Neural progenitor cell (in vitro differentiated cells): Measurements from ENCODE around the gene GPR75. TPM values are rescaled to one million over a fixed set of nuclear protein-coding genes. Genes with fewer than 3 reads are reported as not detected.
A peak's percentile ranks its signal among the peaks of the same experiment; 100 is the strongest.

Experiments used
- DNase-seq: peaks from one replicate; pipeline ENCODE4 v3.0.0-alpha.2; 2016; ENCODE audit warnings: low spot score
- H2AFZ ChIP-seq: fragments of 200-600 bp; sonication (generic); replicated peaks from 2 replicates; pipeline ENCODE4 v1.6.1; 2016; ENCODE audit warnings: antibody characterized with exemption
- H3F3A ChIP-seq: fragments of 200-600 bp; sonication (generic); 2 replicates; pipeline ENCODE4 v1.6.1; 2016; ENCODE audit warnings: antibody characterized with exemption, low read depth
- H3K27ac ChIP-seq: fragments of 200-600 bp; sonication (generic); 2 replicates; pipeline ENCODE4 v1.5.1; 2016; ENCODE audit warnings: mild to moderate bottlenecking
- H3K27me3 ChIP-seq: fragments of 200-600 bp; sonication (generic); 2 replicates; pipeline ENCODE4 v1.6.1; 2016; ENCODE audit warnings: mild to moderate bottlenecking, moderate library complexity
- H3K36me3 ChIP-seq: fragments of 200-600 bp; sonication (generic); 2 replicates; pipeline ENCODE4 v1.5.1; 2016
- H3K4me1 ChIP-seq: fragments of 200-600 bp; sonication (generic); 2 replicates; pipeline ENCODE4 v1.6.1; 2016; ENCODE audit warnings: mixed run types
- H3K4me2 ChIP-seq: fragments of 200-600 bp; sonication (generic); 2 replicates; pipeline ENCODE4 v1.6.1; 2016
- H3K4me3 ChIP-seq: fragments of 200-600 bp; sonication (generic); 2 replicates; pipeline ENCODE4 v1.5.1; 2016
- H3K79me2 ChIP-seq: fragments of 200-600 bp; sonication (generic); 2 replicates; pipeline ENCODE4 v1.6.1; 2016; ENCODE audit warnings: low read depth
- H3K9ac ChIP-seq: fragments of 200-600 bp; sonication (generic); 2 replicates; pipeline ENCODE4 v1.6.1; 2016
- H3K9me3 ChIP-seq: fragments of 200-600 bp; sonication (generic); 2 replicates; pipeline ENCODE4 v1.5.1; 2016; ENCODE audit warnings: low read depth
- H4K20me1 ChIP-seq: fragments of 200-600 bp; sonication (generic); 2 replicates; pipeline ENCODE4 v1.6.1; 2016; ENCODE audit warnings: low read depth
- H3K27ac Mint-ChIP-seq: 3 replicates; pipeline ENCODE4 v1.8.0; 2021; ENCODE audit warnings: mixed read lengths
- H3K27me3 Mint-ChIP-seq: 2 replicates; pipeline ENCODE4 v1.8.0; 2022; ENCODE audit warnings: low read depth, mild to moderate bottlenecking, inconsistent platforms, moderate library complexity, mixed read lengths; ENCODE audit not compliant: insufficient read depth
- H3K36me3 Mint-ChIP-seq: 3 replicates; pipeline ENCODE4 v1.8.0; 2021; ENCODE audit warnings: mixed read lengths
- H3K4me1 Mint-ChIP-seq: 3 replicates; pipeline ENCODE4 v1.8.0; 2021; ENCODE audit warnings: mixed read lengths
- H3K4me3 Mint-ChIP-seq: 3 replicates; pipeline ENCODE4 v1.8.0; 2021; ENCODE audit warnings: mild to moderate bottlenecking, moderate library complexity, mixed read lengths
- H3K9me3 Mint-ChIP-seq: 3 replicates; pipeline ENCODE4 v1.8.0; 2020; ENCODE audit warnings: mixed read lengths
- CTCF ChIP-seq: fragments of 200-600 bp; sonication (generic); IDR thresholded peaks from 2 replicates; pipeline ENCODE4 v1.5.1; 2017; ENCODE audit warnings: antibody characterized with exemption, mild to moderate bottlenecking
- EZH2 ChIP-seq: fragments of 200-600 bp; sonication (generic); IDR thresholded peaks from 2 replicates; pipeline ENCODE4 v1.6.1; 2017; ENCODE audit warnings: antibody characterized with exemption, mild to moderate bottlenecking, moderate library complexity
- EZH2phosphoT487 ChIP-seq: fragments of 200-600 bp; sonication (generic); IDR thresholded peaks from 2 replicates; pipeline ENCODE4 v1.6.1; 2017; ENCODE audit warnings: antibody characterized with exemption
- total RNA-seq: library from RNA; depleted of rRNA; stranded (reverse); fragments of >200 nt; gene quantifications from 2 replicates; pipeline ENCODE4 v1.2.3, GENCODE V29; 2015; ENCODE audit warnings: low replicate concordance

GPR75 gene
- total RNA-seq, 1 donor from 2014 or later: 0.94 TPM

- Histone ChIP-seq H3K27ac (no peak overlapping the region), H3K27me3 (no peaks in the 10 kb centered on the region), H3K9me3 (no peaks in the 10 kb centered on the region), H3K4me1 (peaks cover 19% of the 10 kb centered on the region), H4K20me1 (no peaks in the 10 kb centered on the region), H3K4me3 (no peak overlapping the region), H3K4me2 (no peak overlapping the region), H3K79me2 (no peaks in the 10 kb centered on the region), H3F3A (peaks cover 13% of the 10 kb centered on the region), H3K36me3 (no peaks in the 10 kb centered on the region), H3K9ac (no peak overlapping the region), H2AFZ (no peak overlapping the region)
- Mint-ChIP-seq H3K27me3 (no peaks in the 10 kb centered on the region), H3K9me3 (no peaks in the 10 kb centered on the region), H3K4me1 (peaks cover 12% of the 10 kb centered on the region), H3K4me3 (no peak overlapping the region), H3K27ac (no peak overlapping the region), H3K36me3 (no peaks in the 10 kb centered on the region)
- no peak for TF ChIP-seq EZH2
- TF ChIP-seq CTCF: no peak
- no peak for TF ChIP-seq EZH2phosphoT487
- no peak for DNase-seq
These were observed 30.3 kb downstream of the GPR75 start for GRCh38 chr2:53829273-53829979.

DNA sequence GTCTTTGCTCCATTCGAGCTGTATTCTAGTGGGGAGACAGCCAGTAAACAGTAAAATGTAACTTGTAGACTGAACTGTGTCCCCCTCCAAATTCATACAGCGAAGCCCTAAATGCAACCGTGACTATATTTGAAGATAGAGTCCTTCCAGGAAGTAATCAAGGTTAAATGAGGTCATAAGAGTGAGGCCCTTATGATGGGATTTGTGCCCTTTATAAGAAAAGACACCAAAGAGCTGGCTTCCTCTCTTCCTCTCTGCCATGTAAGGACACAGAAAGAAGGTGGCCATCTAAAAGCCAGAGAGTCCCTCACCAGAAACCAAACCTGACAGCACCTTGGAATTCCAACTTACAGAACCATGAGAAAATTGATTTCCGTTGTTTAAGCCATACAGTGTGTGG is 31.4 kb downstream of the GPR75 start:
- no peak overlapping the region for H3K27ac Mint-ChIP-seq
- no peaks in the 10 kb centered on the region for H3K36me3 ChIP-seq

DNA sequence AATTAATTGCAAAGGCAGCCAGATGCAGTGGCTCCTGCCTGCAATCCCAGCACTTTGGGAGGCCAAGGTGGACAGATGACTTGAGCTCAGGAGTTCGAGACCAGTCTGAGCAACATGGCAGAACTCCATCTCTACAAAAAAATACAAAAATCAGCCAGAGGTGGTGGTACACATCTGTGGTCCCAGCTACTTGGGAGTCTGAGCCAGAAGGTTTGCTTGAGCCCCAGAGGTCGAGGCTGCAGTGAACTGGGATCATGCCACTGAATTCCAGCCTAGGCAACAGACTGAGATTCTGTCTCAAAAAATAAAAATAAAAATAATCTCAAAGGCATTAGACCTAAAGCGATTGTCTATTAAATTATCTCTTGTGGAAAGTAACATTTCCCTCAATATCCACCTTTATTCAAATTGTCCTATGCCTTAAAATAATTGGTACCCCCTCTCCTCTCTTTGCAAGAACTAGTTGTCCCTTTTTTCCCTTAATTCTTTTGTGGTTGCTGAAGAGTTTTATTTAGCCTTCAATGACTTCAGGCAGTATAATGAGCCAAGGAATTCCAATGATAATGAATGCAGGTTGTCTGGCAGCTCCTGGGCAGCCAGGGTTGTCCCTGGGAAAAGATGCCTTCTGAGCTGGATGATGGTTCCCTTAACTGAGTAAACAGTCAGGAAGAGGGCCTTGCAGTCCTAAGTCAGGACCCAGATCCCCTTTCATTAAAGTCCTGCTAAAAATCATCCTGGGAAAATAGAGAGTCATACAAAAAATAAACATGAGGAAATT is 32.2 kb downstream of the GPR75 start:
- H3K4me3 Mint-ChIP-seq: no peak overlapping the region

More for the DNA sequence above, 31.4 kb downstream of the GPR75 start:
- Histone ChIP-seq H3K4me1 (peaks cover 19% of the 10 kb centered on the region), H3F3A (peaks cover 13% of the 10 kb centered on the region), H3K4me3 (no peak overlapping the region), H3K27ac (peak overlapping the region; percentile 39), H4K20me1 (no peaks in the 10 kb centered on the region), H3K4me2 (no peak overlapping the region), H3K9ac (no peak overlapping the region), H2AFZ (no peak overlapping the region), H3K79me2 (no peaks in the 10 kb centered on the region), H3K27me3 (no peaks in the 10 kb centered on the region), H3K9me3 (no peaks in the 10 kb centered on the region)
- peaks cover 12% of the 10 kb centered on the region for H3K4me1 Mint-ChIP-seq
- TF ChIP-seq EZH2phosphoT487 (no peak), EZH2 (no peak)
- no peak for DNase-seq
- no peak overlapping the region for H3K4me3 Mint-ChIP-seq
- H3K27me3 Mint-ChIP-seq: no peaks in the 10 kb centered on the region
- no peaks in the 10 kb centered on the region for H3K36me3 Mint-ChIP-seq
- H3K9me3 Mint-ChIP-seq: no peaks in the 10 kb centered on the region

More for the DNA sequence above, 32.2 kb downstream of the GPR75 start:
- Histone ChIP-seq H3K36me3 (no peaks in the 10 kb centered on the region), H4K20me1 (no peaks in the 10 kb centered on the region), H2AFZ (no peak overlapping the region), H3K9ac (no peak overlapping the region), H3F3A (peaks cover 13% of the 10 kb centered on the region), H3K4me3 (no peak overlapping the region), H3K27me3 (no peaks in the 10 kb centered on the region), H3K4me2 (peak overlapping the region; percentile 24), H3K9me3 (no peaks in the 10 kb centered on the region), H3K79me2 (no peaks in the 10 kb centered on the region), H3K27ac (peak overlapping the region; percentile 39), H3K4me1 (peaks cover 19% of the 10 kb centered on the region)
- TF ChIP-seq EZH2 (no peak), CTCF (no peak), EZH2phosphoT487 (no peak)
- peak; percentile 47 for DNase-seq
- Mint-ChIP-seq H3K9me3 (no peaks in the 10 kb centered on the region), H3K4me1 (peaks cover 12% of the 10 kb centered on the region), H3K36me3 (no peaks in the 10 kb centered on the region), H3K27ac (peak overlapping the region; percentile 7), H3K27me3 (no peaks in the 10 kb centered on the region)
